ENCODE measurements around the gene SEL1L2.
"Not testable (repeated sequence)": the region's sequence is repeated elsewhere in the genome, so short reads cannot be mapped to it uniquely, and the experiment has no call there.

The SEL1L2 gene, protein sequence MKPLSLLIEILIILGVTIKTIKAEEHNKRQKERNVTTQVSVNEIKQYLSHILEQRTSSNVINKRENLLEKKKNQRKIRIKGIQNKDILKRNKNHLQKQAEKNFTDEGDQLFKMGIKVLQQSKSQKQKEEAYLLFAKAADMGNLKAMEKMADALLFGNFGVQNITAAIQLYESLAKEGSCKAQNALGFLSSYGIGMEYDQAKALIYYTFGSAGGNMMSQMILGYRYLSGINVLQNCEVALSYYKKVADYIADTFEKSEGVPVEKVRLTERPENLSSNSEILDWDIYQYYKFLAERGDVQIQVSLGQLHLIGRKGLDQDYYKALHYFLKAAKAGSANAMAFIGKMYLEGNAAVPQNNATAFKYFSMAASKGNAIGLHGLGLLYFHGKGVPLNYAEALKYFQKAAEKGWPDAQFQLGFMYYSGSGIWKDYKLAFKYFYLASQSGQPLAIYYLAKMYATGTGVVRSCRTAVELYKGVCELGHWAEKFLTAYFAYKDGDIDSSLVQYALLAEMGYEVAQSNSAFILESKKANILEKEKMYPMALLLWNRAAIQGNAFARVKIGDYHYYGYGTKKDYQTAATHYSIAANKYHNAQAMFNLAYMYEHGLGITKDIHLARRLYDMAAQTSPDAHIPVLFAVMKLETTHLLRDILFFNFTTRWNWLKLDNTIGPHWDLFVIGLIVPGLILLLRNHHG

DNA sequence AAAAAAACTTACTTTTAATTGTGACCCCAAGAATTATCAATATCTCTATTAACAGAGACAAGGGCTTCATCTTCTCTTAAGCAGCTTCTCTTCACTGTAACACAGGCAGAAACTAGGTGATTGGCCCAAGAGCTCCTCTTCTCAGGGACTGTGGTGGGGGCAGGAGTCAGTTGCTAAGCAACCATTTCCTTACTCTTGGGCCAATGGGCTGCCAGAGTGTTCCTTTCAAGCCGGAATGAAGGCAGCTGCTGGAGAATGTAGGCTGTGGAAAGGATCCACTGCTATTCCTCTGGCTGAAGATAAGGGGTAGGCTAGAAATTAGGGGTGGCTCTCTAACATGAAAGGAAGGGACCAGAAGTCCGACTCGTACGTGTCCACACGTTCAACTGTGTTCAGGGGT lies at the start of gene SEL1L2:
TSS of gene SEL1L2 (minus strand) at position 150 of the 400 bp plus-strand sequence. CDS start at position 70, 80 bp downstream.
- Histone ChIP-seq H3K9me3 (ENCODE audit: control insufficient read depth, insufficient read depth, low read length) (no peaks in the 10 kb centered on the region; the same call in 1 of the 2 replicates), H3K36me3 (ENCODE audit: insufficient read depth, low read length) (no peaks in the 10 kb centered on the region), H3K9ac (ENCODE audit: low read depth, low read length) (no peak within 1 kb of the TSS), H3K4me1 (ENCODE audit: insufficient read depth, low read length) (no peaks in the 10 kb centered on the region)

DNA sequence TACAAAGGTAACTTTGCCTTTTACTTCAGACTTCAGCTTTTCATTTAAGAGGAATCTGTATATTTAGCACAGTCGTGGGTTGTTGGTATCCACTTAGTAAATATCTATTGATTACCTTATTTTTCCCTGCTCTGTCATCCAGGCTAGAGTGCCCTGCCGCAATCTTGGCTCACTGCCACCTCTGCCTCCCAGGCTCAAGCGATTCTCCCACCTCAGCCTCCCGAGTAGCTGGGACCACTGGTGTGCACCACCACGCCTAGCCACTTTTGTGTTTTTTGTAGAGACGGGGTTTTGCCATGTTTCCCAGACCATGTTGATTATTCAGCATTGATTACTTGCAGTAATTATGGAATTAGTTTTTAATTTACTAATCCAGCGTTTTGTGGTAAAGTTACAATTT lies 46.2 kb upstream of the SEL1L2 start:
- H3K36me3 ChIP-seq (ENCODE audit: insufficient read depth, low read length): no peaks in the 10 kb centered on the region
- H3K4me1 ChIP-seq (ENCODE audit: insufficient read depth, low read length): no peaks in the 10 kb centered on the region
- H3K9me3 ChIP-seq (ENCODE audit: control insufficient read depth, insufficient read depth, low read length): no peaks in the 10 kb centered on the region
- no peak overlapping the region for H3K9ac ChIP-seq (ENCODE audit: low read depth, low read length)

DNA sequence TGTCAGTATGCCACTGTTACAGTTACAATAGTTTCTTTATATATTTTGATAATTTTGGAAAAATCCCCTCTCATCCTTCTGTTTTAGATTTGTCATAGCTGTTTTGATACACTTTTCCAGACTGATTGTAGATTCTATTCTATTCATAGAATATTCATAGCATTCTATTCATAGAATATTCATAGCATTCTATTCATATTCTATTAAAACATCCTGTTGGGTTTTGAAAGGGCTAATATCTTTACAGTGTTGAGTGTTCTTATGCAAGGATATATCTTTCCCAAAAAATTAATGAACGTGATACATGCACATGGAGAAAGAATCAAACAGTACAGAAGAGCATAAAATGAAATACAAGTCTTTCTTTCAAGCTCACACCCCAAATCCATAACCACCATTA lies 42.9 kb upstream of the SEL1L2 start:
- Histone ChIP-seq H3K36me3 (ENCODE audit: insufficient read depth, low read length) (no peaks in the 10 kb centered on the region), H3K9ac (ENCODE audit: low read depth, low read length) (no peak overlapping the region), H3K9me3 (ENCODE audit: control insufficient read depth, insufficient read depth, low read length) (no peaks in the 10 kb centered on the region), H3K4me1 (ENCODE audit: insufficient read depth, low read length) (no peaks in the 10 kb centered on the region)

DNA sequence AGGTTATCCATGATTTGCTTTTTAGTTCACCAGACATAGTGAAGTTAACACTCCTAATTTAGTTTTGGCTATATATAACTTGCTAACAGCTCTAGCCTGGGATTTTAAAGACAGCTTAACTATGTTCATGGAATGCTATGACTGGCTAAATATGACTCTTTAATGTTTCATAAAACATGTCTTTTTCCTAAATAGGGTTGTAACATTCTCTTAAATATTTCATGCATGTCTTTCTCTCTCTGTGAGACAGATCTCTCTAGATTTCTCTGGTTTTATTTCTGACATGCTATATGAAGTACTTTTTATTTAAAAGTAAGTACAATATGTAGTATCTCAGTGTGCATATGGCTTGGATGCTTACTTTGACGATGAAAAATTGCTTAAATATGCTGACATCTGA lies 40.6 kb upstream of the SEL1L2 start:
- no peaks in the 10 kb centered on the region for H3K36me3 ChIP-seq (ENCODE audit: insufficient read depth, low read length)
- no peak overlapping the region for H3K9ac ChIP-seq (ENCODE audit: low read depth, low read length)
- H3K4me1 ChIP-seq (ENCODE audit: insufficient read depth, low read length): no peaks in the 10 kb centered on the region
- H3K9me3 ChIP-seq (ENCODE audit: control insufficient read depth, insufficient read depth, low read length): no peaks in the 10 kb centered on the region

DNA sequence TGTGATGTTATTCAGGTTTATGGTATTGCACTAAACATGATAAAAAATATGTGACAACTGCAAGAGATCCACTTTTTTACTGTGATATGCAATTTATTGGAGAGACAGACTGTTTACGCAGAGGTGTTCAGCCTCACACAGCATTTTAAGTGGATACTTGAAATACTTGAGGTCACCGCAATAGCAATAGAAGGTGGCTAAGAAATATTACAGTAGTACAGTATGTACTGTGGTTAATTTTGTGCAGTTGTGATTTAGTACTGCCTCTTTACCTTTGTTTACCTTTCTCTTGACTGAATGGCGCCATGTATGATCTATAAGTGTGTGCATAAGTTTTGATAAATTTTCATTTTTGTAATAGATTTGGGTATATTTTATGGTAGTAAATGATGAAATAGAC lies 22.3 kb upstream of the SEL1L2 start:
- peaks cover 6% of the 10 kb centered on the region; the same call in 1 of the 2 replicates for H3K9me3 ChIP-seq (ENCODE audit: control insufficient read depth, insufficient read depth, low read length)
- H3K36me3 ChIP-seq (ENCODE audit: insufficient read depth, low read length): no peaks in the 10 kb centered on the region
- H3K4me1 ChIP-seq (ENCODE audit: insufficient read depth, low read length): no peaks in the 10 kb centered on the region
- no peak overlapping the region for H3K9ac ChIP-seq (ENCODE audit: low read depth, low read length)

DNA sequence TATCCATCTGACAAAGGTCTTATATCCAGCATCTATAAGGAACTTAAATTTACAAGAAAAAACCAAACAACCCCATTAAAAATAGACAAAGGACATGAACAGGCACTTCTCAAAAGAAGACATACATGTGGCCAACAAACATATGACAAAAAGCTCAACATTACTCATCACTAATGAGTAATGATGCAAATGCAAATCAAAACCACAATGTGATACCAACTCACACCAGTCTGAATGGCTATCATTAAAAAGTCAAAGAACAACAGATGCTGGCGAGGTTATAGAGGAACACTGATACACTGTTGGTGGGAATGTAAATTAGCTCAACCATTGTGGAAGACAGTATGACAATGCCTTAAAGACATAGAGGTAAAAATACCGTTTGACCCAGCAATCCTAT lies 18.8 kb upstream of the SEL1L2 start:
- H3K9me3 ChIP-seq (ENCODE audit: control insufficient read depth, insufficient read depth, low read length): peaks cover 2% of the 10 kb centered on the region; the same call in 1 of the 2 replicates
- H3K9ac ChIP-seq (ENCODE audit: low read depth, low read length): no peak overlapping the region
- H3K4me1 ChIP-seq (ENCODE audit: insufficient read depth, low read length): no peaks in the 10 kb centered on the region
- no peaks in the 10 kb centered on the region for H3K36me3 ChIP-seq (ENCODE audit: insufficient read depth, low read length)

DNA sequence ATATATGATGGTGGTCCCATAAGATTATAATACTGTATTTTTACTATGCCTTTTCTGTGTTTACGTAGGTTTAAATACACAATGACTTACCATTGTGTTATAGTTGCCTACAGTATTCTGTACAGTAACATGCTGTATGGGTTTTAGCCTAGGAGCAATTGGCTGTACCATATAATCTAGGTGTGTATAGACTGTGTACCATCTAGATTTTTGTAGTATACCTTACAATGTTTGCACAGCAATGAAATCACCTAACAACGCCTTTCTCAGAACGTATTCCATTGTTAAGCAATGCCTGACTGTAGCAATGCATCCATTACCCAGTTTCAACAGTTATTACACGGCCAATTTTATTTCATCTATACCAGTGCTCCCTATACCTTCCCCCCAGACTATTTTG lies 15.6 kb upstream of the SEL1L2 start:
- Histone ChIP-seq H3K9ac (ENCODE audit: low read depth, low read length) (no peak overlapping the region), H3K4me1 (ENCODE audit: insufficient read depth, low read length) (no peaks in the 10 kb centered on the region), H3K9me3 (ENCODE audit: control insufficient read depth, insufficient read depth, low read length) (peaks cover 2% of the 10 kb centered on the region; the same call in 1 of the 2 replicates)

DNA sequence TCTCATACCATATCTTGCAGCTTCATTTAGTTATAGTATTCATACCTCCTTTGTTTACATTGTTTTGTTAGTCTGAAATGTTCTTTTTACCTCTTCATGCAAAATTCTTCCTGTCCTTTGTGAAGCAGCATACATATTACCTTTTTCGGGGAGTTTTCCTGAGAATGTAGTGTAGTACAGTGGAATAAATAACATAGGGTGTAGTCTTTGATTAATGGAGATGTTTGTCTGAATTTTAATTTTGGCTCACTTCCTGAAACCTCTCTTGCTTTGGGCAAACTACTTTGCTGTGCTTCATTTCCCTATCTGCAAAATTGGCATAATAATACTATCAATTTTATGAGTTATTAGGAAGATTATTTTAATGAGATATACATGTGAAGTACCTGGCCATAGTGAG lies 10.5 kb upstream of the SEL1L2 start:
- Histone ChIP-seq H3K9me3 (ENCODE audit: control insufficient read depth, insufficient read depth, low read length) (no peaks in the 10 kb centered on the region), H3K36me3 (ENCODE audit: insufficient read depth, low read length) (no peaks in the 10 kb centered on the region), H3K4me1 (ENCODE audit: insufficient read depth, low read length) (no peaks in the 10 kb centered on the region), H3K9ac (ENCODE audit: low read depth, low read length) (no peak overlapping the region)

More for the DNA sequence above, 15.6 kb upstream of the SEL1L2 start:
- no peaks in the 10 kb centered on the region for H3K36me3 ChIP-seq (ENCODE audit: insufficient read depth, low read length)

DNA sequence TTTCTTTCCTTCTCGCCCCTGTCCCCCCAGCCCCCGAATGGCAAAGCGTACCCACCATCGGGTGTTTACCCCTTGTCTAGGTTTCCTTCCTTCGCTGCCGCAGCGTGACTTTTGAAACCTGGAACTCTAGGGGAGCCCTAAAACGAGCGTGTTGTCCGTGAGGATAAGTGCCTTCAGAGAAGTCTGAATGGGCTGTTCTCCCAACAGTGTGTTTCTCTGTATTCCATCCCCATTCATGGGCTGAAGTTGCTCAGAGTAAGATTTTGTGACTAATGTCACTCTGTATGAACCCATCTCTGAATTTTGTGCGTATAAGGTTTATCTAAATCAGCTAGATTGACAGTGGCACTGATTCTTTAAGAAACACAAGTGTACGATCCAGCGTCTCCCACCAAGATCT lies 5.9 kb upstream of the SEL1L2 start:
- Histone ChIP-seq H3K4me1 (ENCODE audit: insufficient read depth, low read length) (no peaks in the 10 kb centered on the region), H3K36me3 (ENCODE audit: insufficient read depth, low read length) (no peaks in the 10 kb centered on the region), H3K9ac (ENCODE audit: low read depth, low read length) (peak overlapping the region; percentile 74; the same call in 1 of the 2 replicates), H3K9me3 (ENCODE audit: control insufficient read depth, insufficient read depth, low read length) (no peaks in the 10 kb centered on the region; the same call in 1 of the 2 replicates)

DNA sequence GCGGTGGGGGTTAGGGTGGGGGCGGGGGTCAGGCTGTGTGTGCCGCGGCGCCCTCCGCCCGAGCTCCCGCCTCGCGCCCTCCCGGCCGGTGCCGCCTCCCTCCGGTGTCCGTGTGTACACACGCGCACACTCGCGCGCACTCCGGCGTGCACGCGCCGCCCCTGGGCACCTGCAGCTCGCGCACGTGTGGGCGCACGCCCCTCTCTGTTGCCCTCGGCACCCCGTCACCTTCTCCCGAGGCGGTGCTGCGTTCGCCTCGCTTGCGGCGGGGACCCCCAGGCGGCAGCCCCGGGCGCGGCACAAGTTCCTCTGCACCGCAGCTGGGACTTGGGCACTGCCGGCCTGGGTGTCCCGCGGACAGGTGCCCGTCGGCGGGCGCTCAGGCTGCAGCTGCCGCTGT lies 5.4 kb upstream of the SEL1L2 start:
- no peaks in the 10 kb centered on the region for H3K36me3 ChIP-seq (ENCODE audit: insufficient read depth, low read length)

DNA sequence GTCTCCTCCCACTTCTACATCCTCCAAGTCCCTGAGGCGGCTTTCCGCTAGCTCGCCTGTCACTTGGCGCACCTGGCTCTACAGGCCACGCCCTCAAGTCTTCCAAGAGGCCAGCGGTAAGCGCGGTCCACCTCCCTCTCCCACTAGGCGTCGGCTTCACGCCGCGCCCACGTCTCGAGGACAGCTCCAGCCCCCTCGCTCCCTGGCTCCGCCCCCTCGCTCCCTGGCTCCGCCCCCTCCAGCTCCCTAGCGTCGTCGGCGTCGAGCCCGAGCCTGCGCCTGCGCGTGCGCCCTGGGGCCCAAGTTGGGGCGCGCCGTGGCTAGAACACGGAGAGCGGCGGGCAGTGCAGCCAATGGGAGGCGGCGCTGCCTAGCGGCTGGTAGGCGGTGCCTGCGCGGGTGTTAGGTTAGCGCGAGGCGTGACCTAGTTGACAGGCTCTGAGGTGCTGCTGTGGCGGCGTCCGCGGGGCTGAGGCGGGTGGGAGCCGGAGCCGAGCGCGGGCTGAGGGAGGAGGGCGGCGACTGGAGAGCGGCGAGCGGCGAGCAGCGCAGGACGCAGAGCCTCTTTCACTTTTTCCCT lies 4.8 kb upstream of the SEL1L2 start, which contains the start of gene MACROD2:
TSS of gene MACROD2 (plus strand) at position 431 of the 580 bp plus-strand sequence.
- Histone ChIP-seq H3K36me3 (ENCODE audit: insufficient read depth, low read length) (no peaks in the 10 kb centered on the region), H3K9ac (ENCODE audit: low read depth, low read length) (peak within 1 kb of the TSS; percentile 74; the same call in 1 of the 2 replicates), H3K9me3 (ENCODE audit: control insufficient read depth, insufficient read depth, low read length) (no peaks in the 10 kb centered on the region; the same call in 1 of the 2 replicates), H3K4me1 (ENCODE audit: insufficient read depth, low read length) (no peaks in the 10 kb centered on the region)

More for the DNA sequence above, 5.4 kb upstream of the SEL1L2 start:
- Histone ChIP-seq H3K9ac (ENCODE audit: low read depth, low read length) (peak overlapping the region; percentile 74; the same call in 1 of the 2 replicates), H3K9me3 (ENCODE audit: control insufficient read depth, insufficient read depth, low read length) (no peaks in the 10 kb centered on the region; the same call in 1 of the 2 replicates), H3K4me1 (ENCODE audit: insufficient read depth, low read length) (no peaks in the 10 kb centered on the region)

DNA sequence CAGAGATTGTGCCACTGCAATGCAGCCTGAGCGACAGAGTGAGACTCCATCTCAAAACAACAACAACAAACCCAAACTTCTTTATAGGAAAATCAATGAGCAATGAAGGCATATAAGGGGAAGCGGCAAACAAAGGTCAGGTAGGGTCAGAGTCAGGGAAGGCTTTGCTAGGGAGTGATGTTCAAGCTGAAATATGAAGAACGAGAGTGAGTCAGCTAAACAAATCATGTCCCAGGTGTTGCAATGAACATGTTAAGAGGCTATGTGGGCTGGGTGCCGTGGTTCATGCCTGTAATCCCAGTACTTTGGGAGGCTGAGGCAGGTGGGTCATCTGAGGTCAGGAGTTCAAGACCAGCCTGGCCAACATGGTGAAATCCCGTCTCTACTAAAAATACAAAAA lies 1.5 kb upstream of the SEL1L2 start:
- H3K4me1 ChIP-seq (ENCODE audit: insufficient read depth, low read length); H3K36me3 ChIP-seq (ENCODE audit: insufficient read depth, low read length); H3K9ac ChIP-seq (ENCODE audit: low read depth, low read length): not testable (repeated sequence)

DNA sequence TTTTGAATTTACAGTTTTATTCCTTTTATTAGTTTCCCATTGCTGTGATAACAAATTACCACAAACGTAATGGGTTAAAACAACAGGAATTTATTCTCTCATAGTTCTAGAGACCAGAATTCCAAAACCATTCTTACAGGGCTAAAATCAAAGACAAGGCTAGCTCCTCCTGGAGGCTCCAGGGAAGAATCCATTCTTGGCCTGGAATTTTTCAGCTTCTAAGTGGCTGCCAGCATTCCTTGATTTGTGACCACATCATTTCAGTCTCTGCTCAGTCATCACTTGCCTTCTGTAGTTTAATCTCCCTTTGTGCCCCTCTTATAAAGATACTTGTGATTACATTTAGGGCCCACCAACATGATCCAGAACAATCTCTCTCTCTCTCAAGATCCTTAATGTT lies 897 bp upstream of the SEL1L2 start:
- Histone ChIP-seq H3K9ac (ENCODE audit: low read depth, low read length) (no peak overlapping the region), H3K9me3 (ENCODE audit: control insufficient read depth, insufficient read depth, low read length) (no peaks in the 10 kb centered on the region; the same call in 1 of the 2 replicates), H3K36me3 (ENCODE audit: insufficient read depth, low read length) (no peaks in the 10 kb centered on the region), H3K4me1 (ENCODE audit: insufficient read depth, low read length) (no peaks in the 10 kb centered on the region)

More for the DNA sequence above, 1.5 kb upstream of the SEL1L2 start:
- H3K9me3 ChIP-seq (ENCODE audit: control insufficient read depth, insufficient read depth, low read length): not testable (repeated sequence)

DNA sequence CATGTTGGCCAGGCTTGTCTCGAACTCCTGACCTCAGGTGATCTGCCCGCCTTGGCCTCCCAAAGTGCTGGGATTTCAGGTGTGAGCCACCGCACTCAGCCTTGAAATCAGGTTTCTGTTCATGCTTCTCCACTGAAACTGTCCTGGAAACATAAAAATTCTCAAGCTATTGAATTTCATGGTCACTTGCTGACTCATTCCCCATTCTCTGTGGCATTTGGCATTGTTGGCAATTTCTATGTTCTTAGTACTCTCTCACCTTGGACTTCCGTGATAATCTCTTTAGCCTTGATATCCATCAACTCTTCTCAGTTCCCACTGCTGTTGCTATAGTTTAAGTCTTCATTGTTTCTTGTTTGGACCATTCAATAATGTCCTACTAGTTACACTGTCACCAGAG lies 6.2 kb downstream of the SEL1L2 start:
- H3K9me3 ChIP-seq (ENCODE audit: control insufficient read depth, insufficient read depth, low read length): no peaks in the 10 kb centered on the region

More for the DNA sequence above, 6.2 kb downstream of the SEL1L2 start:
- Histone ChIP-seq H3K9ac (ENCODE audit: low read depth, low read length) (no peak overlapping the region), H3K4me1 (ENCODE audit: insufficient read depth, low read length) (no peaks in the 10 kb centered on the region), H3K36me3 (ENCODE audit: insufficient read depth, low read length) (no peaks in the 10 kb centered on the region)

Measured in ES-I3 (cell line).